GM12875 (cell line): ENCODE data around the gene ZNF143.
"Not testable (repeated sequence)": the region's sequence is repeated elsewhere in the genome, so short reads cannot be mapped to it uniquely, and the experiment has no call there.

Experiments
- H3K4me3 ChIP-seq: one replicate; pipeline ENCODE4 v1.5.1; 2011; ENCODE audit warnings: low read depth, low read length, control low read depth
- CTCF ChIP-seq: IDR thresholded peaks from 2 replicates; pipeline ENCODE4 v1.5.1; 2011; ENCODE audit warnings: low read depth, mild to moderate bottlenecking, control low read depth, inconsistent platforms, low read length, moderate library complexity, borderline replicate concordance; ENCODE audit not compliant: insufficient read depth

ZNF143 gene

GRCh38 chr11:9460322-9461062 lies at the start of gene ZNF143:
TSS of gene ZNF143 (plus strand) at chr11:9461012. CDS start at chr11:9471309, 10,297 bp downstream.
- no peak for TF ChIP-seq CTCF
- peak within 1 kb of the TSS; percentile 100 for H3K4me3 ChIP-seq

GRCh38 chr11:9428706-9429105 lies 32.1 kb upstream of the ZNF143 start:
- no peak for TF ChIP-seq CTCF
- H3K4me3 ChIP-seq: no peak overlapping the region

- no peak overlapping the region for H3K4me3 ChIP-seq
- no peak for TF ChIP-seq CTCF
Observed at GRCh38 chr11:9438611-9439010, 22.2 kb upstream of the ZNF143 start.

- TF ChIP-seq CTCF: no peak
Observed at GRCh38 chr11:9446230-9446629, 14.6 kb upstream of the ZNF143 start.

GRCh38 chr11:9448576-9449352 lies 12.0 kb upstream of the ZNF143 start:
- H3K4me3 ChIP-seq: no peak overlapping the region
- no peak for TF ChIP-seq CTCF

More at GRCh38 chr11:9446230-9446629, 14.6 kb upstream of the ZNF143 start:
- H3K4me3 ChIP-seq: no peak overlapping the region

GRCh38 chr11:9452023-9452422 lies 8.8 kb upstream of the ZNF143 start:
- not testable (repeated sequence) for H3K4me3 ChIP-seq

GRCh38 chr11:9455722-9456121 lies 5.1 kb upstream of the ZNF143 start:
- no peak for TF ChIP-seq CTCF

More at GRCh38 chr11:9455722-9456121, 5.1 kb upstream of the ZNF143 start:
- no peak overlapping the region for H3K4me3 ChIP-seq
